MV-4-11 (cell line): ENCODE results near the gene POLR2L.

Experiments
- DNase-seq: peaks from one replicate; lab custom pipeline; 2025; lab: John Stamatoyannopoulos, UW

Gene POLR2L

GRCh38 chr11:826836-827145 lies 15.5 kb downstream of the POLR2L start:
- DNase-seq, result no peak

- DNase-seq, result no peak
Measured at GRCh38 chr11:826227-826621, 16.1 kb downstream of the POLR2L start.

GRCh38 chr11:825366-826226 lies 16.7 kb downstream of the POLR2L start:
- DNase-seq, result no peak

GRCh38 chr11:824942-825341 lies 17.4 kb downstream of the POLR2L start:
- DNase-seq, result no peak

GRCh38 chr11:824292-824880 lies 17.9 kb downstream of the POLR2L start:
- no peak for DNase-seq

- DNase-seq, result no peak
Measured at GRCh38 chr11:823441-824291, 18.7 kb downstream of the POLR2L start.

DNA sequence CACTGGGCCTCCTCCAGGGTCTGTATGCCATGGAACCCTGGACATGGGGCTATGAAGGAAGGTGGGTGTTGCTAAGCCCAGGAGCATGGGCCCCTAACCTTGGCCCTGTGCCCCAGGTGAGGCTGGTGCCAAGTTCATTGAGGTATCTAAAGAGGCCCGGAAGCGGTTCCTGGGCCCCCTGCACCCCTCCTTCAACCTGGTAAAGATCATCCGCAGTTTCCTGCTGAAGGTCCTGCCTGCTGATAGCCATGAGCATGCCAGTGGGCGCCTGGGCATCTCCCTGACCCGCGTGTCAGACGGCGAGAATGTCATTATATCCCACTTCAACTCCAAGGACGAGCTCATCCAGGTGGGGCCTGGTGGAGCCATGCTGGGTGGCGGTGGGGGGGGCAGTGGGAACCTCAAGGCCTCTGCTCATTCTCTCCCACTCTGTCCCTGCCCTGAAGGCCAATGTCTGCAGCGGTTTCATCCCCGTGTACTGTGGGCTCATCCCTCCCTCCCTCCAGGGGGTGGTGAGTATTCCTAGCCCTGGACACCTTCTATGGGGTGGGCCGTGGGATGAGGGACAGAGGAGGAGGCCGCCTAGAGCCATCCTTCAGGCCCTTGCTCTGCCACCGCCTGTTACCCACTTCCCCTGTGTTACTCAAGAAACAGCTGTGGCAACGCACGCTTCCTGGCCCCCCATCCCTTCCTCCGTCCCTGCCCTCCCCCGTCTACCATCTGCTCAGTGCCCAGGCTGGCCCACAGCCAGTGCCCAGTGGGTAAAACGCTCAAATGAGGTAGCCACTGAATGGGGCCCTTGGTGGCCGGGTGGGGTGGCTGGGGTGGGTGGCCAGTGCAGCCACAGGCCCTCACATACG lies 20.6 kb downstream of the POLR2L start:
- DNase-seq, result peak; percentile 56

DNA sequence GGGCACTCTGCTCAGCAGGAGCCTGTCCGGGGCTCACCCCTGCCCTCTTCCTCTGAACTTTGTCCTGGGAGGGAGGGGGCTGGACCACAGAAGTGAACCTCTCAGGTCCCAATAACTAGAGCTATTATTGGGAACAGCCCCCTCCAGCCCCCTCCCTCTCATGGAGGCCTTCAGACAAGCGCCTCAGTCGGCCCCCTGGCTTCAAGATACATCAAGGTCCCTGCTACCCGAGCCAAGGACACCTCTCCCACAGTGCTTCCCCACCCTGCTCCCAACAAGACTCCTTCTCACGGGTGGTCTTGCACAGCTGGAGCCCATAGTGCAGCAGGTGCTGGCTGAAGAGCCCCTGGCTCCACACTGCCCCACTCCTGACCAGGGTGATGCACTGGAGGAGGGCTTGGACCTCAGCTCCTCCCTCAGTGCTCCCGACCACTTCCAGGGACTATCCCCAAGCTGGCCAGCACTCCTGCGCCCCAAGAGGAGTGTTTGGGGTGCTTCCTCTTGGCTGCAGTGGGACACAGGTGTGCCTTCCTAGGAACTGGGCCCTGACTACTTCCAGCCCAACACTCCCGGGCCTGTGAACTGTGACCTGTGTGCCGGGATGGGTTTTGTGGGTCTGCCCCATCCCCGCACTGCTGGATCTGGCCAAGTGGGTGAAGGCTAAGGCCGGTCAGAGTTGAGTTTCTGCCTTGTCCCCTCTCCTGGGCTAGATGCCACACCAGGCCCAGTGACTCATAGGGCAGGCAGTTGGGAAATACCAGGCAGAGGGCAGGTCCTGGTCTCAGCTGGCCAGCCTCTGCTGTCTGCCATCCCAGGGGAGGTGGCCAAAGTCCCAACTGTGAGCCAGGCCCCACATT lies 21.4 kb downstream of the POLR2L start:
- peak; percentile 35 for DNase-seq

DNA sequence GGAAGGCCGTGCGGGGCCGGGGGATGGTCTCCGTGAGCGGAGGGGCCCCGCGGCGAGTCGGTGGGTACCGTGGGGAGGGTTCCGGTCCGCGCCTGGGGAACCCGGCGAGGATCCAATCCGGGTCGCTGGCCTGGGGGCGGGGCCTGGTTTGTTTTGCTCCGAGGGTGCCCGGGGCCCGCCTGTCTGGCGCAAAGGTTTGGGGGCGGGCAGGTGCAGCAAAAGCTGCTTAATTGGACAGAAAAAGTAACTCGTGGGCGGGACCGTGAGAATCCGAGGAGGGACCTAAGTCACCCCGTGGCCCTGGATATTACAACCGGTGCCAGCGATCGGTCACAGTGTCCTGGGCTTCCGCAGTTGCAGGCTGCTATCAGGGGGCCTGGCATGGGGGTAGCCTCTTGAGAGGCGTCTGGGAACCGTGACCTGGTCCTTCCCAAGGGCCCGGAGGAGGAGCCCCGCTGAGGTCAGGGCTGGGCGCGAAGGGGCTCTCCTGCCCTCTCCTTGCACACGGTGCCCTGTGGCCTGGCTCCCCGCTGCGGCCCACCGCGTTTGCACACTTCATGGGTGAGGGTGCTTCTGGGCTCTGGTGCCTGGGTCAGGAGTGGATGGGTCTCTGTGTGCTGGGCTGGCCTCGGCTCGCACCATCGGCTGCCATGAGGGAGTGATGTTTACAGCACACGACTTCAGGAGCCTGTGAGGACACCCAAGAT lies 22.2 kb downstream of the POLR2L start:
- DNase-seq, result peak; percentile 90

- peak; percentile 75 for DNase-seq
Measured at GRCh38 chr11:819129-819931, 23.0 kb downstream of the POLR2L start.

GRCh38 chr11:818396-819128 lies 23.8 kb downstream of the POLR2L start, which contains the start of gene PNPLA2:
Gene PNPLA2 (plus strand): TSS chr11:818914. CDS start chr11:819719, 805 bp downstream.
- no peak for DNase-seq

GRCh38 chr11:816433-816779 lies 25.9 kb downstream of the POLR2L start:
- no peak for DNase-seq

DNA sequence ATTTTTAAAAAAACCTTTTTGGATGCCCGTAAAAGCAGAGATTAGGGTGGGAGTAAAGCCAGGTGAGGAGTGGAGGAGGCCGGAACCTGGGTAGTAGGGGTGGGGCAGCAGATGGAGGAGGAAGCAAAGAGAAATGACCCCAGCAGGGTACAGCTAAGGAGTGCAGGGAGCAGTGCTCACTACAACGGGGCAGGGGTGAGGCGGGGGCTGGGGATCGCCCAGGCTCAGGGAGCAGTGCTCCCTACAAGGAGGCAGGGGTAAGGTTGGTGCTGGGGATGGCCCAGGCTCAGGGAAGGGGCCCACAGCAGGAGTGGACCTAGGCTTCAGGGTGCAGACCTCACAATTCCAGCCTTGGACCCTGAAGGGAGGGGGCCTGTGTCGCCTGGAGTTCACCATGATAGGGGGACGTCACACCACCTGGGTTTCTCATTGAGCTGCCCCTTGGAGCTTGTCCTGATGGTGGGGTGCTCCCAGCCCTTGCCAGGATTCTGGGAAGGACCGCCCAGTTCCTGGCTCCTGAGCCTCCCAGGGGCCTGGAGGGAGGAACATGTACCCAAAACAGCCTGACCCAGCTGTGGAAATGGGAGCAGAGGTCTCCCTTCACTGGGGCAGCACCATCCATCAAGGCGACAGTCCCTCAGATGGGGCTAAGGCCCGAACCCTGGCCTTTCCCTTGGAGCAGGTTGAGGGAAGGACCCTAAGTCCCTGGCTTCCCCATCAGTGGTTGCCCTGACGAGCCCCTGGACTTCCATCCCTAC lies 26.5 kb downstream of the POLR2L start:
- DNase-seq, result no peak

DNA sequence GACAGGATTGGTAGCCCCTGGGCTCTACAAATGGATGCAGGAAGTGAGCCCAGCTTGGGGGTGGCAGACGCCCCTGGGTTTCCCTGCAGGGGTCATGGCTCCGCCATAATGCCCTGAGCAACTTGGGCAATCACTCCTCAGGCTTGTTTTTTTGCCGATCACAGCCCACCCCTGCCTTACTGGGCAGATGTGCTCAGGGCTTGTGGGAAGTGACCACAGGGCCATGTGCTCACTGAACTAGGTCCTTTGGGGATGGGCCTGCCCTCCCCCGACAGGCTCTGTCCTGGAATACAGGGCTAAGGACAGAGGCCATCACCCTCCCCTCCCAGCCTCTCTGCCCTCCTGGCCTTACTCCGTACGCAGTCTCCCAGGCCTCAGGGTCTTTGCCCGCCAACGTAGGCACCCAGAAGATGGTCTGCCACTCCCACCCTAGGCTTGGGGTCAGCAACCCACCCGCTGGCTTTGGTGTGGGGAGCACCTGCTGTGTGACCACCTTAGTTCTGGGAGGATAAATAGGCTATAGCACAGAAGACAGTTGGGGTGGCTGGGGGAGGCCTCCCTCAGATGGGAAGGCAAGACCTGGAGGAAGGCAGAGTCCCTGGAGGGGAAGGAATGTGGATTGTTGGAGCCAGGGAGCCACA lies 28.8 kb downstream of the POLR2L start:
- peak; percentile 38 for DNase-seq

GRCh38 chr11:813072-813455 lies 29.3 kb downstream of the POLR2L start:
- DNase-seq, result no peak

GRCh38 chr11:812390-812789 lies 29.9 kb downstream of the POLR2L start:
- no peak for DNase-seq

- no peak for DNase-seq
Measured at GRCh38 chr11:811446-812245, 30.7 kb downstream of the POLR2L start.
